NCI-H1694 treated with DMSO at 0.1 percent for 48 hours (cell line): ENCODE results near the gene MICAL3.

Experiments
- DNase-seq: peaks from one replicate; lab custom pipeline; 2025; lab: John Stamatoyannopoulos, UW

Gene MICAL3

DNA sequence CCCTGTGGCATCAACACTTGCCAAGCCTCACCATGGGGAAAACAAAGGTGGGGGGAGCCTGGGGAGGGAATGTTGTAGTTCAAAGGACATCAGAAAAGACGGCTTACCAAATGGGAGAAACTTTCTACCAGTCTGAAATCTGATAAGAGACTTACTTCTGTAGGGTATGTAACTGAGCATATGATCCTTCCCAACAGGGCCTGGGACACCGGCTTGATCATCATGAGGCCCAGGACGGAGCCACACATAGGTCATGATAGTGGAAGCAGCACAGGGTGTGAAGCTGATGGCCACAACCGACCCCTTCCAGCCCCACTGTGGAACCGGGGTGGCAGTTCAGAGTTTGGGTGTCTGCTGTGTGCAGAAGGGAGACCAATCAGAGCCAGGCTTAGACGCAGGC is 51.1 kb downstream of the MICAL3 start:
- no peak for DNase-seq

DNA sequence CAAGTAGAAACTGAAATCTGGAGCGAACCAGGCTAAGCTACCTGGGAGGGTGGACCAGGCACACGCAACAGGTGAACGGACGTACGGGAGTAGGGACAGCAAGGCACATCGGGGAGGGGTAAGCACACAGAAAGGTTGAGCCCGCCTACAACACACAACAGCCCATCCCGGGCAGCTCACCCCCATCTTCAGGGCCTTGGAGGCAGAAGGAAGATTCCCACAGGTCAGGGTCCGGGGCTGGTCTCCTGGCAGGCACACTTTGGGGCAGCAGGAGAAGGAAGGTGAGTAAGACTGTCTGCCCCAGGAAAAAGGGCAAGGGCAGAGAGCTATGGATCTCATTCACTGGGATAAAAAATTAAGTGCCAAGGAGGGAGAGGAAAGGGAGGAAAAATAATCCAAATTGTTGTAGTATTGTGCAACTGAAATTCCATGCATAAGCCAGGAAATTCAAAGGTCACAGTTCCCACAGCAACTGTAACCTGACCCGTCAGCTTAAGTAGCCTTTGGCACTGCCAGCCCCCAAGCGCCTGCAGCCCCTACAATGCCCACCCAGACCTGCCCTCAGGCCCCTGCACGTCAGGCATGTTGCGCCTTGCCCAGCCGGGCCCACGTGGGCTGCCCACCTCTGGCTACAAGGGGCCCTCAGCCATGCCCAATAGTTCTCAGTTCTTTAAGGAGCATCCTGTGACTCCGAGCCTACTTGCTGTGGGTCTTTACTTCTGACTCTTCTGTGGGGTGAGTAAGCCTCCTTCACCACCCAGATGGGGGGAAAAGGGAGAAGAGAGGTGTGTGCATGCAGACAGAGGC is 51.8 kb downstream of the MICAL3 start:
- no peak for DNase-seq

DNA sequence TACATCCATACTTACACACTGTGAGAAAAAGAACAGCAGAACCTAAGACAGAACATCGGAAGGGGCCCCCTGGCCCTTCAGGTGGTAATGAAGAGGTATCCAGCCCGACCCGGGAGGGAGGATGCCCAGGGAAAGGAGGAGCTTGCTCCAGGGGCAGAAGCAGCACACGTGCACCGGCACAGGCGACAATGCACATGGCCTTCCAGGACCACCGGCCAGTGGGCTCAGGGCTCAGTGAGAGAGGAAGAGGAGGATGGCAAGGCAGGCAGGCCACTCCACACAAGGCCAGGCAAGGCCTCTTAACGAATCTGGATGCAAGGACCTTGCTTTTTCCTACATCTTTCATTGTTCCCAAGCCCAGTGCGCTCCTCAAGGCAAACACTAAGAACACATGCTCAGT is 52.6 kb downstream of the MICAL3 start:
- DNase-seq, result no peak

DNA sequence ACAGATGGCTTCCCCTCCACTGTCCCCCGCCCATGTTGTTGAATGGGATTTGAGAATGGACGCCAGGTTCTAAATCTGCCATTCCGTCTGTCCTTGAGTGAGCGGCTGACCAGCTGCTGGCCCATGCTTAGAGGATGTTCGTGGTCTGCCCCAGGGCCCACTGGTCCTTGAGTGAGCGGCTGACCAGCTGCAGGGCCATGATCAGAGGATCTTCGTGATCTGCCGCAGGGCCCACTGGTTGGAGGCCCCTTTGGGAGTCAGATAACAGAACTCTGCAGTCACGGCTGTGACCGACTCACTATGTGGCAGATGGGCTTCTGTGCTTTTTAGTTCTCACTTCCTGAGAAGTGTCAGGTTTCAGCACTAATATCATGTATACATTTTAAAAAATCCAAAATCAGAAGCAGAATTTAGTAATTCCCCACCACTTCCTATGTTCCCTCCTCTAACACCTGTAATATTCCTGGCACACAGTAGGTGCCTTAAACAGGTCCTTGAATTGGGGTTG is 54.1 kb downstream of the MICAL3 start:
- peak; percentile 54 for DNase-seq

DNA sequence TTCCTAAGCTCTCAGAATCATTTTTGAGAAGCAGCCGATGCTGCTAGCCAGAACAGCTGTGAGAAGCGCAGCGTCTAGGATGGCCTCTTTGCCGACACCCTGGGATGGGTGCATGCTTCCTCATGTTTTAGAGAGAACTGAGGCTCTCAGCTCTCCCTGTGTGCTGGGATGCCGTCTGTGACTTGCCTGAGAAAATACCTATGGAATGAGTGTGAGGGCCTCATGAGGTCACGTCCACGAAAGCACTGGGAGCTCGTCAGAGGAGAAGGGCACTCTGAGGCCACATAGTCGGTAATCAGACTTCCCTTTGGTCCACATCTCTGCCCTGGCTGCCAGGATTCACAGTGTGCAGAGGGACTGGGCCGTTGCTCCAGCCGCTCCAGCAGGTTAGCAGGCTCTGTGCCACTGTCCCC is 54.7 kb downstream of the MICAL3 start:
- no peak for DNase-seq

DNA sequence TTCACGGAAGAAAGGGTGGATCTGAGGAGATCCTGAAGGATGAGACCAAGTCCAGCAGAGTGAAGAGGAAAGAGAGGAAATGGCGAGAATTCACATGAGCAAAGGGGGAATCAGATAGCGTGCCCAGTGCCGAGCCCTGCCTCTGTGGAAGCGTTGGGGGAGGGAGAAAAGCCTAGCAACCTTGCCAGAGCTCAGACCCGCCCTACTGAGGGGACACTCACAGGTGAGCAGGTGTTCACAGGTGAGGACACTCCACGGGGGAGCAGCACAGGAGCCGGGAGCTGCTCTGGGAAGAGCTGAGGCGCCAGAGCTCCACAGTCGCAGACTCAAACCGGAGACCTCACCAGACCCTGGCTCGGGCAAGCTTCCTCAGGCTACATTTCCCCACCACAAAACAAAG is 56.2 kb downstream of the MICAL3 start:
- no peak for DNase-seq

DNA sequence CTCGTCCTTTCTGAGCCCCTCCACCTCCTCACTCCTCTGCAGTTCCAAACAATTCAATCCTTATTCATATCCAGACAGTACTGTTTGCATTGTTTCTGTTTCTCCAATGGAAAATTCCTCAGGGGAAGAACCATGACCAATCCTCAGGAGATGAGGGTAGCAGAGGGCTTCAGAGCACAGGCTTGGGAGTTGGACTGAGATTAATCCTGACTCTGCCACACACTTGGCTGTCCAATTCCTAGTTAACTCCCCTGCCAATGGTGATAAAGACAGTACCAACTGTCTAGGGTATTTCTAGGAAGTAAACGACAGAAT is 58.0 kb downstream of the MICAL3 start:
- no peak for DNase-seq

- DNase-seq, result no peak
These were observed 58.6 kb downstream of the MICAL3 start for GRCh38 chr22:17965538-17966402.

- no peak for DNase-seq
These were observed 59.7 kb downstream of the MICAL3 start for GRCh38 chr22:17964643-17965042.

DNA sequence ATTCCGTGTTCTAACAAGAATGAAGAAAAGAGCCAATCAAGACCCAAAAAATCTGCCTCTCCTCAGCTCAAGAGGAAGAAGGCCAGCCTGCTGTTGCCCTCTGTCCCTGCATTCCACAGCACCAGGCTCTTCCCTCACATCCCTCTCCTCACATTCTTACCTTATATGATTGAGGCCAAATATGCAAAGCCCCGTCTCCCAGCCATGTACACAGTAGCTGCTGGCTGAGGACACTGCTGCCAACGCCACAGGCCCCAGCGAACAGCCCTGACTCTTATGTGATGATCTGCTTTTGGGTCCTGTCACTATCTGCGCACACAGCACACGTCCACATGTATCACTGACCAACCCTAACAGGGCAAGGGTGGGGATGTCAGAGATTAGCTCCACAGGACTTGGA is 60.2 kb downstream of the MICAL3 start:
- DNase-seq, result no peak

GRCh38 chr22:17963015-17963414 is 61.3 kb downstream of the MICAL3 start:
- DNase-seq, result no peak

DNA sequence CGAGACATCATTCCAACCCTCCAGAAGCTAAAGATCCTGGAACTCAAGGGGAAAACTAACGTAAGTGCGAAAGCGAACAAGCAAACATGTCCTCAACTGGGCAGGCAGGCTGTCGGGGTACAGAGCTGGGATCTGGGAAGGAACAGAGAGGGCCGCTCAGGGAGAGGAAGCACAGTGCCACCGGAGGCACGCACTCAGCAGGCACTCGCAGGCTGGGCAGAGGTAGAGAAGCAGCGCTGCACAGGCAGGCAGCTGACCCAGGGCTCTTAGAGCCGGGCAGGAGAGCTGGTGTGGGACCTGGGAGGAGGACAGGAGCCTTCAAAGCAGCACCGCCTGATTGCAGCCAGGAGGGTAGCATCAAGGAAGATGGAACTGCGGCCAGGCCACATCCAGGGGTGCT is 62.2 kb downstream of the MICAL3 start:
- no peak for DNase-seq

GRCh38 chr22:17961446-17961729 is 63.0 kb downstream of the MICAL3 start:
- DNase-seq, result no peak

DNA sequence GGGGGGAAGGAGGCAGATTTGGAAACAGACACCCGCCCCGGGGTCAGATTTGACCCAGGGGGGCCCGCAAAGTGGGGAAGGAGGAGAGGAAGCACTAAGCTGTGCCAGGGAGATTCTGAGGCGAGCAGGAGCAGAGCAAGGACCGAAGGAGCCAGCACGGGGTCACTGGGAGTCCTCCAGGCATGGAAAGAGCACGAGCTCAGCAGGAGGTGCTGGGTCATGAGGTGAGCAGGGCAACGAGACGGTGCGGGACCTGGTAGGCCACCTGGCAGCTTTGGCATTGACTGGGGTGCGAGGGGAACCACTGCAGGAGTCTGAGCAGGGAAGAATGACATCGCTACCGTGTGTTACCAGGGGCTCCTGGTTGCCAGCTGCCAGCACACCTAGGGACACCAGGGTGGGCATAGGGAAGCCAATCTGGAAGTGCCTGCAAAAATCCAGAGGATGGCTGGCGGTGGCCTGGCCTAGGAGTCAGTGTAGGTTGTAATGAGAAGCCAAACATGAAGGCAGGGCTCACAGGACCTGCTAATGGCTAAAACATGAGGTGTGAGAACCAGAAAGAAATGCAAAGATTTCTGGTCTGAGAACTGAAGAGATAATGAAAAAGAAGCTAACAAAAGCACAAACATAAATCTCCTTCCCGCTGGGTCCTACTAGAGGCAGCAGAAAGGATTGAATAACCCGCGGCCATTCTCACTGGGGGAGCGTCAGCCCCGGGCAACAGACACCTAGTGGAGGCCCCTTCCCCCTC is 63.5 kb downstream of the MICAL3 start:
- DNase-seq, result no peak

DNA sequence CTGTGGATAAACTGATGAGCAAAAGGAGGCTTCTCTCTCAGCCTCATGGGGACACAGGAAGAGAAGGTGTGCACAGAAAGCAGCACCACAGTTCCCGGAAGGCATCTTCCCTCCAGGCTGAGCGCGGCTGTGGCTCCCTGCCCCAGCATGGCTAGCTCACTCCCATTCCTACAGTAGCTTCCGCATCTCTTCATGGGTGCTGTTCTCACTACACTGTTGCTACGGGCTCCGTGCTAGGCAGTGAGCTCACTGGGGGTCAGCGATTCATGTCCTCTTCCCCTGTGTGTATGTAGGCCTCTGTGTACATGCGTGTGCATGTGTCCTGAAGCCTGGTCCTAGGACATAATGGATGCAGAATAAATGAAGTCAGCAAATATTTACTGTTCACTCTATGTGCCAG is 64.3 kb downstream of the MICAL3 start:
- DNase-seq, result no peak

GRCh38 chr22:17958166-17958565 is 66.2 kb downstream of the MICAL3 start:
- DNase-seq, result no peak

- DNase-seq, result no peak
These were observed 66.7 kb downstream of the MICAL3 start for GRCh38 chr22:17957693-17958092.

DNA sequence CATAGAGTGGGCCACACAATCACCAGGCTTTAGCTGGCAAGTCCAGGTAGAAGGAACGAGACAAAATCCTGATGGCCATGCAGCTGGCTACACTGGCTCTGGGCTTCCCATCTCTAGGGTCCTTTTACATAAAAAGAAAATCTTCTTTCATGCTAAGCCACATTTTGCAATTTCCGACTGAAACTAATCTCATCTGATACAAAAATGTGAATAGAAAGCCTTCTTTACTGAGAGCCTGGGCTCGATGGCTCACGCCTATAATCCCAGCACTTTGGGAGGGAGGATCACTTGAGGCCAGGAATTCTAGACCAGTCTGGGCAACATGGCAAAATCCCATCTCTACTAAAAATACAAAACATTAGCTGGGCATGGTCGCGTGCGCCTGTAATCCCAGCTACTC is 67.2 kb downstream of the MICAL3 start:
- DNase-seq, result no peak

- no peak for DNase-seq
These were observed 67.7 kb downstream of the MICAL3 start for GRCh38 chr22:17956630-17957029.

GRCh38 chr22:17955590-17956379 is 68.6 kb downstream of the MICAL3 start:
- no peak for DNase-seq

DNA sequence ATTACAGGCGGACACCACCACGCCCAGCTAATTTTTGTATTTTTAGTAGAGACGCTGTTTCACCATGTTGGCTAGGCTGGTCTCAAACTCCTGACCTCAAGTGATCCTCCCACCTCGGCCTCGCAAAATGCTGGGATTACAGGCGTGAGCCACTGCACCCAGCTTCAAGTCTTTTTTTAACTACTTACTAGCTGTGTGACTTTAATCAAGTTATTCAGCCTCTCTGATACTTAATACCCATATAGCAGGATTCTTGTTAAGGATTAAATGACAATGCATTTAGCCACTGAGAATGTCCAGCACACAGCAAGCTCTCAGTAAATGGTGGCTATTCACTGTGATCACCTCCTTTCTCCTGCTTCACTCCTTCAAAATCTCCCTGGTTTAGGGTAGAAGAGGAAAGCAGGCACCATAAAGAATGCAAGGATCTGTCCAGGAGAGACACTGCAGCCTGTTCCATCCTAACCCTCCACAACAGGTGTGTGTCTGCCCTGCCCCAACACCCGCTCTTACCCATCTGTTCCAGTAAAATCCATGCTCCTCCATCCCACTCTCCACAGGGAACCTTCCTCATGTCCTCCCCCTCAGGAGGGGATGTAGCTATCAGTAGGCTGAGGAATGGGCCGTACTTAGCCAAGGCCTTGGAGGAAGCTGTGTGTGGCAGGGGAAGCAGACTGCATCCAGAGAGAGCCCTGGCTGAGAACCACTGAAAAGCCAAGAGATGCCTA is 69.3 kb downstream of the MICAL3 start:
- DNase-seq, result no peak
